HG03159 (cell line): Measurements from ENCODE around the gene USP49.

ENCODE experiments used
- ATAC-seq: cut with Tn5 transposase; IDR thresholded peaks from one replicate; pipeline ENCODE4 v1.9.1; 2021; ENCODE audit warnings: mild to moderate bottlenecking, moderate library complexity; ENCODE audit not compliant: unreplicated experiment

Gene USP49

GRCh38 chr6:41931792-41932191, 36.6 kb upstream of the USP49 start:
- ATAC-seq = no peak

DNA sequence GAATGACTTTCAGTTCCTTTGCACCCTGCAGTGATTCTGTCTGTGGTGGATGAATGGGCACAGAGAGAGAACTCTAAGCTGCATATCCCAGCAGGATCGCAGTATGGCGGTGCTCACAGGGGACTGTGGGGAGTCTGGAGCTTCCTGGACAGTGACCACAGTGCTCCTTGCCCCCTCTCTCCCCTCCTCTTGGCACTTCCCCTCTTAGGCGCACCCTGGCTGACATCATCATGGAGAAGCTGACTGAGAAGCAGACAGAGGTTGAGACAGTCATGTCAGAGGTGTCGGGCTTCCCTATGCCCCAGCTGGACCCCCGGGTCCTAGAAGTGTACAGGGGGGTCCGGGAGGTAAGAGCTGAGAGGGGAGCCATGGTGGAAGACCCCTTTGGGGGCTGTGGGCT, 34.7 kb upstream of the USP49 start:
- no peak for ATAC-seq

GRCh38 chr6:41927253-41927652, 32.1 kb upstream of the USP49 start:
- ATAC-seq = no peak

- ATAC-seq = no peak
These were observed 27.0 kb upstream of the USP49 start for GRCh38 chr6:41922154-41922553.

DNA sequence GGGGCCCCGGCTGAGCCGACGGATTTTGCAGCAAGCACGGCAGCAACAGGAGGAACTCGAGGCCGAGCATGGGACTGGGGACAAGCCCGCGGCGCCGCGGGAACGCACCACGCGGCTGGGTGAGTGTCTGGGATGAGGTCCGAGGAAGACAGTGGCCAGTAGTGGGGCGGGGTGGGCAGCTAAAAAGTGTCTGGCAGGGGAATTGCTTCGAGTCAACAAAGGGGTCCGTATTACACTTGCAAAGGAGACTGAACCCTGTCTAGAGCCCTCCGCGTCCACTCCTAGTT, 26.5 kb upstream of the USP49 start:
- ATAC-seq = peak; percentile 8

DNA sequence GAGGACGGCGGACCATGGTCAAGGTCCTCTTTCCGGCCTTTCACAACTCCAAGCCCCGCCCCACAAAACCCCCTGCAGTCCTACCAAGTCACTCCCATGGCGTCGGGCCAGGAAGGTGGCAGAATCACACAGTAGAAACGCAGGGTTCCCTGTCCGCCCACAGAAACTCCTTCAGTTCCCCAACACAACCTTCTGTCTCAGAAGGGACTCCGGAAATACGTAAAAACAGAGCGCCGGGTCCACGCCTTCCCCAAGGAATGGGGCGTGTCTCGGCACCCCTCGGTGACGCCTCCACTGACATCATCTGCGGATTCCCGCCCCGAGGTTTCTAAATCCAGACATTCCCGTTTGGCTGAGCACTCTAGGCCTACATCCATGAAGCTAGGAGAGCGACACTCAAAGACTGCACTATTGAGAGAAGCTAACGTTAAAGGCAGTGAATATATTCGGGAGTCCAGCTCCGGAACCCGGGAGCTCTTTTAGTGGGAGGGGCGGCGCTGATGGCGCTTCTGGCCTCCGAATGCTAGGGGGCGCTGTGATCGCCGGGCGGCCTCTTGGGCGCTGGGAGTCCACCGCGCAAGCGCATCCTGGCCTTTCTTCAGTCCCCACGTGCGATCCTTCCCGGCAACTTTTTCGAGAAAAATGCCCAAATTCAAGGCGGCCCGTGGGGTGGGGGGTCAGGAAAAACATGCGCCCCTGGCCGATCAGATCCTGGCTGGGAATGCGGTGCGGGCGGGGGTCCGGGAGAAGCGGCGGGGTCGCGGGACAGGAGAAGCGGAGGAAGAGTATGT, 25.9 kb upstream of the USP49 start, which contains the start of the genes BYSL and MED20:
BYSL (plus strand) TSS at position 579 of the 791 bp plus-strand sequence; CDS start at position 643, 64 bp downstream.
MED20 (minus strand) TSS at position 219 of the 791 bp plus-strand sequence; CDS start at position 98, 121 bp downstream.
- peak; percentile 93 for ATAC-seq

DNA sequence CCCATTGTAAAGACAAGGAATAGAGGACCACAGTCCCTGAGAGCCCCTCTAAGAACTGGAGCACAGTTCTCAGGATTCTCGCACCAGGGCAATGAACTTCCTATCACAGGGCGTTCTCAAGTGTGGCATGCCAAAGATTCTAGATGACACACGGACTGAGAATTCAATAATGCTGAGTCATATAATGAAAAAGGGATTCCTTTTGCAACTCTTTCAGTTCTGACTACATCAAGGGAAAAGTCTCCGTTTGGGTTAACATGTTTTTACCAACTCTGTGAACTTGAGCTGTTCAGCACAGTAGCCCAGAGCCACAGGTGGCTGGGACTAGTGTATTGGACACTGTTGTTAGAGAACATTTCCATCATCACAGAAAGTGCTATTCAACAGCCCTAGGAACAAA, 22.4 kb upstream of the USP49 start:
- no peak for ATAC-seq

- no peak for ATAC-seq
These were observed 19.8 kb upstream of the USP49 start for GRCh38 chr6:41914869-41915530.

DNA sequence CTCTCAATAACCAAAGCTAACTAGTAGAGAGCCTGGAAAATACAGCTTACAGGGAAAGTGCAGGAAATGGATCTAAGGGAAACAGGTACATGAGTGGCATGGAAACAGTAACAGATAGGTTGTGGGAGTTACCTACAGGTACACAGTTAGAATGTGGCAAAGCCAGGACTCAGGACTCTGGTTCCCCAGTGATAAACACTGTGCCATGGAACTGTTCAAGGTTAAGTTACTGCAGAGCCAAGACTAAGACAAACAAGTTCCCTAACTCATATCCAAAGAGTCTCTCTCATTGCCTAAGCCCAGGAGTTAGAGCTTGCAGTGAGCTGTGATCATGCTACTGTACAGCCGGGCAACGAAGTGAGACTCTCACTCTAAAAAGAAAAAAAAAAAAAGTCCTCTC, 19.2 kb upstream of the USP49 start:
- ATAC-seq = no peak

GRCh38 chr6:41909727-41910126, 14.6 kb upstream of the USP49 start:
- ATAC-seq = no peak

DNA sequence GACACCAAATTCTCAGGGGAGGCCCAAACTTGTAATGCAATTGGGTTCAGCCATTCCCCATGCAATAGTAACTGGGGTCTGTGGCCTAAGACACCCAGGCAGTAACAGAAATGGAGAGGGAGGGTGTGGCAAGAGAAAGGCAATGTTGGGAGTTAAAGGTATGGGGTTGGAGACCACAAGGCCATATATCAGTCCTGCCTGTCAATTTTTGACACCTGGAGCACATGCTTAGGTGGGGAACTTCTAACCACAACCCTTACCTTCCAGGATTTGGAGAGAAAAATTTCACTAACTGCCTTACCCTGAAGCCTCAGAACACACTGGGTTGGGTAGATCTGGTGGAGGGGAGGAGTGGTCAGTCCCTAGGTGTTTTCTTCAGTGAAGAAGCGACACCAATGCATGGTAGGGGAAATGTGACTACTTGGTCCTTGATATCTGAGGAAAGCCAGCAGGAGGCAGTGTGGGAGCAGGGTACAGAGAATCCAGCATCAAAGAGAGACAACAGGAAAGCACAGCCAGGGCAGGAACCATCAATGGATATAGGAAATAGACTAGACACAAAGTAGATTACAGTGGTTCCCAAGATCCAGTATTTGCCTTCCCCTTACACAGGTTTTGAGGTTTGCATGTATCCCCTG, 6.8 kb upstream of the USP49 start:
- ATAC-seq = no peak

DNA sequence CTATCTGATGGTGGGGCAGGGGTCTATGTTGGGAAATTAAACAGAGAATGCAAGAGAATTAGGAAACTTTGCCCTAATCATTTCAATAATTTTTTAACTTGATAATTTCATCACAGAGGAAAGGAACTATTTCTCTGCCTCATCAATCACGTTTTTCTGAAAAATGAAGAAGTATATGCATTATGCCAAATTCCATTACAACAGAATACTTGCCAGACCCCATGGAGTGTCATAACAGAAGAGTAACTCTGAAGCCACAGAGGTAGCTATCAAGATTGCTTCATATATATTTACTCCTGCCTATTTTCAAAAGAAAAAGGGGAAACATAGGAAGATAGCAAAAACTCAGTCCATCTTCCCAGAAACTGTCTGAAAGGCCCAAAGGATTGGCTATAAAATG, 5.7 kb upstream of the USP49 start:
- ATAC-seq = no peak

- no peak for ATAC-seq
These were observed 1.1 kb upstream of the USP49 start for GRCh38 chr6:41896281-41896680.

DNA sequence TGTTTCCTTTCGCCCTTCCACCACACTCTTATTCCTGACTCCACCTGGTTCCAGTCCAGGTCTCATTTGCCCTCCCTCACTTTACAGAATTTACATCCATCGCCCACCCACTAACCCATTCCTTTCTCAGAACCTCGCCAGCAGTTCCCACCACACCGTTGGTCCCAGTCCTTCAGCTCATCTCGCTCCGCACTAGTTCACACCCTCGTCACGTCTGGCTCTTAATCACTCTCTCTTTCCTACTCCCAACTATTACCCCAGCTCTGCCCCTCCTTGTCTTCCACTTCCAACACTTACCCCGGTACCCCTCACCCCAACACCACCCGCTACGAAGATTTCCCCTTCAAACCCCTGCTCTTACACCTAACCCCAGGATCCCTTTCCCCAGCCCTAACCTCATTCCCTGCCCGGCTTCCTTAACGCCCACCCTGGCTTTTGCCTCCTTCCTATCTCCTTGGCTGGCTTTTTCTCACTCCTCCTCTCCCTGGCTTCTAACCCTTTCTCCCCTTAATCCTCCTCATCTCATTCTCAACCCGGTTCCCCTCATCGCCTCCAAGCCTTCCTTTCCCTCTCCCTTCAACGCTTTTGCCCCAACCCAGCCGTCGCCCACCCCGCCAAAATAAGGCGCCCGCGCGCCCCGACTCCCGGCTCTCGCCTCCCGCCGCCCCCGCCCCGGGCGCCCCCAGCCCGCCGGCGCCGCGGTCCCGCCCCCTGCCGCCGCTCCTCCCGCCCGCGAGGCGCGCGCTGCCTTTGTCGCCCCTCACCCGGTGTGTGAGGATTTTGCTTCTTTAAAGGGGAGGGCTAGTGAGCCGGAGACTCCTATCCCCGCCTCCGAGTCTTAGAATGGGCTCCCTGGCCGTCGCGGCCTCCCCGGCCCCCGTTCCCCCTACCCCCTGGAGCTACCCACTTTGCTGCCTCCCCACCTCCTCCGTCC, 542 bp downstream of the USP49 start:
- peak; percentile 28 for ATAC-seq

GRCh38 chr6:41892921-41893564, 2.1 kb downstream of the USP49 start:
- no peak for ATAC-seq

- ATAC-seq = no peak
These were observed 7.8 kb downstream of the USP49 start for GRCh38 chr6:41887331-41887751.

GRCh38 chr6:41885930-41886329, 9.2 kb downstream of the USP49 start:
- no peak for ATAC-seq

DNA sequence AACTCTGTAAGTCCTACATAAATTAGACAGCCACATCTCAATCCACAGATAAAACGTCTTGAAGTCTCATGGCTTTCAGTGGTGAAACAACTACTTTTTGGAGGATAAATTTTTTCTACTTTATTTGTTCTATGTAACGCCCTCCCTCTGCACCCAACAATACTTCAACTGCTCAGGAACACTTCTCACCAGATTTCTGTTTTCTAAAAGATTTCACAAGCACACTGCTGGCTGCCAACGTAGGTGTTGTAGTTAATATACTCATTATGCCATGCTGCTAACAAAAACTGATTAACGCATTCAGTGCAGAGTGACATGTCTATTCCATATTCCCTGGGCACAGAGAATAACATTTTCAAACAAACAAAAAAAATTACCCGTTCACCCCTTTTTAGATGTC, 10.2 kb downstream of the USP49 start:
- ATAC-seq = no peak

DNA sequence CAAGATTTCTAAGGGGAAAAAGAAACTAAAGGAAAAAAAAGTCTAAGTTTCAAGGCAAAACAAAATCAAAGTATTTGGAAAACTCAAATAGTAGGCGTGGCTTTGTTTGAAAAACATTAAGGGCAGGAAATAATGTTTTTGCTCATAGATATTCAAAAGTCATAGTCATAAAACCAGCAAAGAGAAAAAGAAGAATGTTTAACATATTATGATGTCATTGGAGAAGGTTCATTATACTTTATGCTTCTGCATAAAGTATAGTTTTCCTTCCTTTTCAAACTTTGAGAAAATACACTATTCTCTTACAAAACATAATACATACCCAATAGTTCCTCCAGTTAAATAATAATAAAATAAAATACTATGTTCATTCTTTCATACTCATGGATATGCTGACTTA, 13.7 kb downstream of the USP49 start:
- no peak for ATAC-seq

DNA sequence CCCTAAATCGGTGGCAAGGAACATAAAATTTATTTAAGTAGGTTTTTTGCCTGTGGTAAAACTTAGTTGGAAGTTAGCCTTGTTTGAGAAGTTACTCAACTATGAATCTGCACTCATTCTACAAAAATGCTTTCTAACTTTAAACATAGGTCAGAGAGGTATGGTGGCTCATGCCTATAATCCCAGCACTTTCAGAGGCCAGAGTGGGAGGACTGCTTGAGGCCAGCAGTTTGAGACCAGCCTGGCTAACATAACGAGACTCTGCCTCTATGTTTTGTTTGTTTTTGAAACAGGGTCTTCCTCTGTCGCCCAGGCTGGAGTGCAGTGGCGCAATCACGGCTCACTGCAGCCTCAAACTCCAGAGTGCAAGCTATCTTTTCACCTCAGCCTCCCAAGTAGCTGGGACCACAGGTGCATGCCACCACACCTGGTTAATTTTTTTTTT, 16.2 kb downstream of the USP49 start:
- no peak for ATAC-seq
